HepG2 (cell line): ENCODE measurements around the gene RAB29. TPM values are rescaled to one million over a fixed set of nuclear protein-coding genes. Genes with fewer than 3 reads are reported as not detected.

Experiments
- ATAD3A ChIP-seq: sonication (generic); formaldehyde crosslinking; IDR thresholded peaks from 2 replicates; pipeline ENCODE4 v1.4.0; 2020; ENCODE audit warnings: missing genetic modification reagents
- CBX5 ChIP-seq: sonication (generic); formaldehyde crosslinking; IDR thresholded peaks from 2 replicates; pipeline ENCODE4 v1.4.0; 2020; ENCODE audit warnings: missing genetic modification reagents, borderline replicate concordance
- CHD2 ChIP-seq: IDR thresholded peaks from 2 replicates; pipeline ENCODE4 v1.6.1; 2011; ENCODE audit warnings: low read depth, low read length, improper control_type of control experiment
- CREB3 ChIP-seq: sonication (generic); formaldehyde crosslinking; IDR thresholded peaks from 2 replicates; pipeline ENCODE4 v1.5.0; 2020; ENCODE audit warnings: missing genetic modification reagents
- DPF2 ChIP-seq: sonication (generic); formaldehyde crosslinking; IDR thresholded peaks from 2 replicates; pipeline ENCODE4 v1.4.0; 2020; ENCODE audit warnings: mild to moderate bottlenecking, low read depth, missing genetic modification reagents, borderline replicate concordance
- FOXA3 ChIP-seq: IDR thresholded peaks from 2 replicates; pipeline ENCODE4 v1.6.1; 2016; ENCODE audit warnings: missing genetic modification reagents, missing compliant biosample characterization
- FOXP1 ChIP-seq, 2 experiments: fragments of 450-650 bp in 1 of 2; IDR thresholded peaks; 2 replicates each; pipeline ENCODE4 v1.6.1; 2017 to 2018; ENCODE audit warnings: antibody characterized with exemption in 1 of 2
- HNRNPLL ChIP-seq: fragments of 200-400 bp; formaldehyde crosslinking; IDR thresholded peaks from 2 replicates; pipeline ENCODE4 v1.6.1; 2017; ENCODE audit warnings: mild to moderate bottlenecking, low read depth, low read length; ENCODE audit not compliant: poor library complexity, severe bottlenecking
- MIXL1 ChIP-seq: IDR thresholded peaks from 2 replicates; pipeline ENCODE4 v1.6.1; 2016
- NCOA1 ChIP-seq: sonication (generic); formaldehyde crosslinking; IDR thresholded peaks from 2 replicates; pipeline ENCODE4 v1.9.0; 2021; ENCODE audit warnings: missing genetic modification reagents
- SNAPC5 ChIP-seq: sonication (generic); formaldehyde crosslinking; IDR thresholded peaks from 2 replicates; pipeline ENCODE4 v1.8.1; 2023; ENCODE audit warnings: mild to moderate bottlenecking, missing genetic modification reagents, borderline replicate concordance
- TBP ChIP-seq: sonication (generic); formaldehyde crosslinking; IDR thresholded peaks from 2 replicates; pipeline ENCODE4 v1.5.0; 2020; ENCODE audit warnings: missing genetic modification reagents
- TFDP1 ChIP-seq: IDR thresholded peaks from 2 replicates; pipeline ENCODE4 v1.6.1; 2016; ENCODE audit warnings: missing compliant biosample characterization, missing genetic modification reagents, borderline replicate concordance
- TOPORS ChIP-seq: sonication (generic); formaldehyde crosslinking; IDR thresholded peaks from 2 replicates; pipeline ENCODE4 v1.8.0; 2023; ENCODE audit warnings: mild to moderate bottlenecking, missing genetic modification reagents
- TRIM22 ChIP-seq: fragments of 450-650 bp; IDR thresholded peaks from 2 replicates; pipeline ENCODE4 v1.6.1; 2017
- ZBTB20 ChIP-seq: sonication (generic); formaldehyde crosslinking; IDR thresholded peaks from 2 replicates; pipeline ENCODE4 v1.8.1; 2023; ENCODE audit warnings: missing genetic modification reagents, low read depth, mild to moderate bottlenecking, borderline replicate concordance
- ZFAT ChIP-seq: sonication (generic); formaldehyde crosslinking; conservative IDR thresholded peaks from 2 replicates; pipeline ENCODE4 v1.8.1; 2023; ENCODE audit warnings: missing genetic modification reagents, inconsistent platforms
- ZIK1 ChIP-seq: sonication (generic); formaldehyde crosslinking; IDR thresholded peaks from 2 replicates; pipeline ENCODE4 v1.5.0; 2020; ENCODE audit warnings: mild to moderate bottlenecking, low read depth, missing genetic modification reagents, borderline replicate concordance
- ZNF10 ChIP-seq: sonication (generic); formaldehyde crosslinking; IDR thresholded peaks from 2 replicates; pipeline ENCODE4 v1.4.0; 2020; ENCODE audit warnings: mild to moderate bottlenecking, low read depth, missing genetic modification reagents, borderline replicate concordance
- ZNF180 ChIP-seq: sonication (generic); formaldehyde crosslinking; IDR thresholded peaks from 2 replicates; pipeline ENCODE4 v1.4.0; 2020; ENCODE audit warnings: low read depth, missing genetic modification reagents, borderline replicate concordance
- ZNF234 ChIP-seq: sonication (generic); formaldehyde crosslinking; conservative IDR thresholded peaks from 2 replicates; pipeline ENCODE4 v1.5.1; 2020; ENCODE audit warnings: mild to moderate bottlenecking, missing genetic modification reagents
- ZNF432 ChIP-seq: sonication (generic); formaldehyde crosslinking; IDR thresholded peaks from 2 replicates; pipeline ENCODE4 v1.5.0; 2020; ENCODE audit warnings: missing genetic modification reagents, mild to moderate bottlenecking, borderline replicate concordance
- ZNF558 ChIP-seq: sonication (generic); formaldehyde crosslinking; IDR thresholded peaks from 2 replicates; pipeline ENCODE4 v1.9.0; 2022; ENCODE audit warnings: mild to moderate bottlenecking, missing genetic modification reagents, borderline replicate concordance
- ZNF577 ChIP-seq: sonication (generic); formaldehyde crosslinking; IDR thresholded peaks from 2 replicates; pipeline ENCODE4 v1.4.0; 2020; ENCODE audit warnings: mild to moderate bottlenecking, low read depth, missing genetic modification reagents, borderline replicate concordance
- ZNF790 ChIP-seq: sonication (generic); formaldehyde crosslinking; IDR thresholded peaks from 2 replicates; pipeline ENCODE4 v1.8.0; 2022; ENCODE audit warnings: missing genetic modification reagents, mild to moderate bottlenecking, borderline replicate concordance
- ZNF83 ChIP-seq: sonication (generic); formaldehyde crosslinking; IDR thresholded peaks from 2 replicates; pipeline ENCODE4 v1.4.0; 2020; ENCODE audit warnings: missing genetic modification reagents, mild to moderate bottlenecking, borderline replicate concordance
- ZNF879 ChIP-seq: sonication (generic); formaldehyde crosslinking; IDR thresholded peaks from 2 replicates; pipeline ENCODE4 v1.8.1; 2023; ENCODE audit warnings: missing genetic modification reagents
- polyA plus RNA-seq, 8 experiments: library from polyadenylated mRNA; depleted of rRNA in 3 of 8; stranded (reverse) in 7 of 8; unstranded in 1 of 8; fragments of >200 nt; fragmentation: Illumina TruSeq in 4 of 8; extraction: Trizol in 4 of 8; gene quantifications; 2 replicates each; pipeline versions ENCODE4 v1.2.1 to v1.2.3, GENCODE V29; 2011 to 2016; ENCODE audit warnings: low read depth in 4 of 8, missing spikeins in 1 of 8, mixed read lengths in 1 of 8; ENCODE audit not compliant: insufficient read depth in 1 of 8
- total RNA-seq, 5 experiments: library from RNA; depleted of rRNA; stranded (reverse); fragments of >200 nt; fragmentation: Illumina TruSeq; extraction: Trizol; gene quantifications; 2 replicates each; pipeline ENCODE4 v1.2.3, GENCODE V29; 2016; ENCODE audit warnings: low read depth in 1 of 5

RAB29 gene
- total and polyA plus RNA-seq, 2 of the 13 experiments (the other 11 are each of a cell fraction or from before 2014, with no cell fraction given): 8.7 to 10.1 TPM

GRCh38 chr1:205750138-205751035 is 24.9 kb downstream of the RAB29 start, which contains the start of gene NUCKS1 (continued):
- no peak for TF ChIP-seq ZIK1 (CRISPR knock-in tag)
- no peak for TF ChIP-seq CBX5 (CRISPR knock-in tag)
- no peak for TF ChIP-seq ZNF83
- no peak for TF ChIP-seq ATAD3A (CRISPR knock-in tag)
- TF ChIP-seq TRIM22: no peak
- no peak for TF ChIP-seq CREB3
- TF ChIP-seq HNRNPLL: no peak
- no peak for TF ChIP-seq ZNF10 (CRISPR knock-in tag)
- no peak; the same call in 1 of the 2 replicates for TF ChIP-seq ZNF558 (CRISPR knock-in tag)
- TF ChIP-seq DPF2 (CRISPR knock-in tag): no peak
- no peak for TF ChIP-seq FOXP1 (IDR thresholded peaks at IDR 0.05)
- peak; percentile 32; the same call in 1 of the 2 replicates for TF ChIP-seq FOXP1 (CRISPR knock-in tag; IDR thresholded peaks at IDR 0.05)
- 0 out of 2 replicates have a peak, but pooled peaks have one; percentile 10 for TF ChIP-seq SNAPC5 (CRISPR knock-in tag)
- TF ChIP-seq ZBTB20 (CRISPR knock-in tag): 0 out of 2 replicates have a peak, but pooled peaks have one; percentile 35
- TF ChIP-seq ZNF879 (CRISPR knock-in tag): no peak
- no peak for TF ChIP-seq ZNF790 (CRISPR knock-in tag)
- TF ChIP-seq ZNF180 (CRISPR knock-in tag): no peak
- no peak for TF ChIP-seq FOXA3
- no peak for TF ChIP-seq TBP (CRISPR knock-in tag)
- no peak for TF ChIP-seq ZNF234 (CRISPR knock-in tag)
- TF ChIP-seq NCOA1 (CRISPR knock-in tag): 0 out of 2 replicates have a peak, but pooled peaks have one; percentile 51
- TF ChIP-seq ZFAT: peak; percentile 100
- no peak; the same call in 1 of the 2 replicates for TF ChIP-seq MIXL1 (CRISPR knock-in tag)
- no peak for TF ChIP-seq ZNF577
- no peak for TF ChIP-seq TOPORS
- TF ChIP-seq CHD2: no peak; the same call in 1 of the 2 replicates
- TF ChIP-seq ZNF432: no peak
- peak; percentile 85; the same call in 1 of the 2 replicates for TF ChIP-seq TFDP1 (CRISPR knock-in tag)
